Mesodermal cell (in vitro differentiated cells): Measurements from ENCODE around the gene AUTS2.

Experiments
- H3K27ac ChIP-seq: 2 replicates; pipeline ENCODE4 v1.7.0; 2013; ENCODE audit warnings: mild to moderate bottlenecking, low read depth, low read length, moderate library complexity; ENCODE audit not compliant: severe bottlenecking
- H3K36me3 ChIP-seq: 2 replicates; pipeline ENCODE4 v1.7.1; 2013; ENCODE audit warnings: mild to moderate bottlenecking, low read length, moderate library complexity; ENCODE audit not compliant: control insufficient read depth, insufficient read depth
- H3K4me1 ChIP-seq: one replicate; pipeline ENCODE4 v1.7.1; 2013; ENCODE audit warnings: mild to moderate bottlenecking, low read length; ENCODE audit not compliant: insufficient read depth, control insufficient read depth, poor library complexity, severe bottlenecking
- H3K4me3 ChIP-seq: 2 replicates; pipeline ENCODE4 v1.7.0; 2013; ENCODE audit warnings: low read length, control low read depth, mild to moderate bottlenecking; ENCODE audit not compliant: insufficient read depth, poor library complexity, severe bottlenecking; ENCODE audit errors: extremely low read depth
- H3K9me3 ChIP-seq: 2 replicates; pipeline ENCODE4 v1.7.1; 2013; ENCODE audit warnings: mild to moderate bottlenecking, low read length, moderate library complexity; ENCODE audit not compliant: control insufficient read depth
- WGBS, 2 experiments: methylation state at CpG; one replicate each; pipeline ENCODE4 v1.1.5; 2013; ENCODE audit warnings: missing lambda C conversion rate in 2 of 2; ENCODE audit not compliant: insufficient coverage in 2 of 2; 5-methylcytosine and 5-hydroxymethylcytosine counted together

Gene AUTS2

DNA sequence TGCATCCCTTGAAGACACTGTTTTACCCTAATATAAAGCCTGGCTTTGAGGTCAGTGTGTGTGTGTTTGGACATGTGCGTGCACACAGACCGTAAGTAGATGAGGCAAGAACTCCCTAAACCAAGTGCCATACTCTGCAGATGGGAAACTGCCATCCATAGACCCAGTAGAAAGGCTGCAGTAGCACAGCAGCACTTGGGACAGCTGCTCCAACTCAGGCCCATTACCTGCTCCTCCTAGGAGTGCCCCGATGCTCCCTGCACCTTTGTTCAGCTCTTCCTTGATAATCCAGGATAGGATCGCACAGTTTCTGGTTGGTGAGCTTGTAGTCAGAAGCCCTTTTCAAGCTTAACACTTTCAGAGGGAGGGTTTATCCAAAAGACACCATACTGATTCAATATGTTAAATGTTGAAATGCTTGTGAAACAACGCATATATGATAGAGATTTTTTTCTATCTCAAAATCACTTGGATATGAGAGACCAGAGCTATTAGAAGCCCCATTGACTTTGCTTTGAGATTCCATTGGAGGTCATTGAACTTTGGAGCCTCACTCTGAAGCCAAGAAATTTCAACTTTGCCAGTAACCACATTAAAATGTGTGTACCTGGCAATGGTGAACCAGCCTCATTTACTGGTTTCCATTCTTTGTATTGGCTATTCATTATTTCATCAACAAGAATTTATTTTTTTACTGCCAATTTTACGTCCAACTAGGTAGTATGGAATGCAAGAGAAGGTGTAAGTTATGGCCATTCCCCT is 776.7 kb downstream of the AUTS2 start:
- H3K4me3 ChIP-seq, result no peak overlapping the region
- H3K4me1 ChIP-seq, result no peaks in the 10 kb centered on the region
- no peaks in the 10 kb centered on the region for H3K36me3 ChIP-seq
- no peaks in the 10 kb centered on the region for H3K9me3 ChIP-seq
- no peak overlapping the region for H3K27ac ChIP-seq
- 100% methylated on average over 2 of the region's 6 CpGs; no CpG with 5 or more reads in 1 of the 2 experiments for WGBS, 2 experiments

DNA sequence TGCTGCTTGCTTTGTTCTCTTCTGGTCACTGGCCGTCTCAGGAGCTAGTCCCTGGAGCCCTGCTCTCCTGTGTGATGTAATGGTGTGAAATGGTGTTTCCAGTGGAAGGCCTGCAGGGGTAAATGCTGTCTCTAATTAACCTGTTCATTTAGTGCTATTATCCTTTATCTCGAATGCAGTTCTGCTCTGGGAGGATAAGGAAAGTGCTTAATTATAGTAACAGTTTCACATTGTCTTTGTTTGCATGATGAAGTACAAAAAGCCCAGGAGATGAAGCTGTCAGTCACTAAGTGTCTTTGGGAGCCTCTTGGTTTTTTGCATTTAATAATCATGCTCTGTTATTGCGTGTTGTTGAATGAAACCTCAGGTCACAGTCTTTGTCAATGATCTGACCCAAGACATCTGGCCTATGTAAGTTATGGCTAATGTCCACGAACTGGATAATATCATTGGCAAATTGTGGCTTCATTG is 778.3 kb downstream of the AUTS2 start:
- H3K27ac ChIP-seq, result no peak overlapping the region

DNA sequence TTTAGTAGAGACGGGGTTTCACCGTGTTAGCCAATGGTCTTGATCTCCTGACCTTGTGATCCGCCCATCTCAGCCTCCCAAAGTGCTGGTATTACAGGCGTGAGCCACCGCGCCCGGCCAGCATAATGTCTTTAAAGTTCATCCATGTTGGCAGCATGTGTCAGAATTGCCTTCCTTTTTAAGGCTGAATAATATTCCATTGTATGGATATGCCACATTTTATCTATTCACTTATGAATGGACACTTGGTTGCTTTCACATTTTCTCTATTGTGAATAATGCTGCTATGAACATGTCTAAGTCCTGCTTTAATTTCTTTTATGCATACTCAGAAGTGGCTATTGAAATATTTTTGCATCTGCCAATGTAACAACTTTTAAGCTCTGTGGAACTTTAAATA is 779.7 kb downstream of the AUTS2 start:
- H3K4me3 ChIP-seq, result no peak overlapping the region
- H3K9me3 ChIP-seq, result no peaks in the 10 kb centered on the region
- no peaks in the 10 kb centered on the region for H3K36me3 ChIP-seq
- 89 to 97% methylated on average over 7 of the region's 7 CpGs for WGBS, 2 experiments
- no peak overlapping the region for H3K27ac ChIP-seq
- H3K4me1 ChIP-seq, result no peaks in the 10 kb centered on the region

More for the DNA sequence above, 778.3 kb downstream of the AUTS2 start:
- Histone ChIP-seq H3K9me3 (no peaks in the 10 kb centered on the region), H3K4me3 (no peak overlapping the region), H3K4me1 (no peaks in the 10 kb centered on the region), H3K36me3 (no peaks in the 10 kb centered on the region)
- WGBS, 2 experiments, result 90% methylated on average over 1 to 2 of the region's 4 CpGs

DNA sequence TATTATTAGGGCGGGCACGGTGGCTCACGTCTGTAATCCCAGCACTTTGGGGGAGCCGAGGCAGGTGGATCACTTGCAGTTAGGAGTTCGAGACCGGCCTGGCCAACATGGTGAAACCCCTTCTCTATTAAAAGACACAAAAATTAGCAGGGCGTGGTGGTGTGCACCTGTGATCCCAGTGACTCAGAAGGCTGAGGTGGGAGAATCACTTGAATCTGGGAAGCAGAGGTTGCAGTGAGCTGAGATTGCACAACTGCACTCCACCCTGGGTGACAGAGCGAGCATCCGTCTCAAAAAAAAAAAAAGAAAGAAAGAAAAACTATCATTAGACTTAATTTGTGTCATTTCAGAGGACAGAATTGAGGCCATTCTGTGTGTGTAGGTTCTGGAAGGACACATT is 780.9 kb downstream of the AUTS2 start:
- no peaks in the 10 kb centered on the region for H3K36me3 ChIP-seq
- no peaks in the 10 kb centered on the region for H3K9me3 ChIP-seq
- H3K27ac ChIP-seq, result no peak overlapping the region
- H3K4me3 ChIP-seq, result no peak overlapping the region
- WGBS, 2 experiments, result 96 to 97% methylated on average over 4 to 7 of the region's 9 CpGs
- no peaks in the 10 kb centered on the region for H3K4me1 ChIP-seq

DNA sequence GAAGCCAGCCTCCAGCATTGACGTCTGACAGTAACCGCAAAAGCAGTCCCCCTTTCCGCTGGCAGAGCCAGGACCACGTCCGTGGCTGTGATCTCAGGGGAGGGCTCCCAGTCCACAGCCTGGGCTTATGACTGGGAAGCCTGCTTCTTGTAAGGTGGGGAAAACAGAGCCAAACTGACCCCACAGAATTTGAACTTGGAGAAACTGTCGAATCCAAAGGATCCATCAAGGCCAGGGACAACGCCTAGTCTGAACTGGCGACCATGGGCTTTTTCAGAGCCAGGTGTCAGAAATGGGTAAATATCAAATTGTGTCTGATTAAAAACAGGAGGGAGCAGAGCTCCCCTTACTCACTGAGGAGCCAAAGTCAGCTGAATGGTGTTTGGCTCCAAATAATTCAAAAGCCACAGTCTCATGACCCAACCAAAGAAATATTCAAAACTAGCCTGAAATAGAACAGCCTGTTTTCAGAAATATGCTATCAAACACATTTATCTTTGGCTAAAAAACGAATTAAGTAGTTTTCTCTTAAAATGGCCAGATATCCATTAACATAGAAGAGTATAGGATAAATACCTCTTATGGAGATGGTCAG is 782.2 kb downstream of the AUTS2 start:
- H3K27ac ChIP-seq, result no peak overlapping the region
- no peaks in the 10 kb centered on the region for H3K9me3 ChIP-seq
- no peaks in the 10 kb centered on the region for H3K4me1 ChIP-seq
- no peaks in the 10 kb centered on the region for H3K36me3 ChIP-seq
- 88 to 90% methylated on average over 7 to 8 of the region's 9 CpGs for WGBS, 2 experiments
- no peak overlapping the region for H3K4me3 ChIP-seq

DNA sequence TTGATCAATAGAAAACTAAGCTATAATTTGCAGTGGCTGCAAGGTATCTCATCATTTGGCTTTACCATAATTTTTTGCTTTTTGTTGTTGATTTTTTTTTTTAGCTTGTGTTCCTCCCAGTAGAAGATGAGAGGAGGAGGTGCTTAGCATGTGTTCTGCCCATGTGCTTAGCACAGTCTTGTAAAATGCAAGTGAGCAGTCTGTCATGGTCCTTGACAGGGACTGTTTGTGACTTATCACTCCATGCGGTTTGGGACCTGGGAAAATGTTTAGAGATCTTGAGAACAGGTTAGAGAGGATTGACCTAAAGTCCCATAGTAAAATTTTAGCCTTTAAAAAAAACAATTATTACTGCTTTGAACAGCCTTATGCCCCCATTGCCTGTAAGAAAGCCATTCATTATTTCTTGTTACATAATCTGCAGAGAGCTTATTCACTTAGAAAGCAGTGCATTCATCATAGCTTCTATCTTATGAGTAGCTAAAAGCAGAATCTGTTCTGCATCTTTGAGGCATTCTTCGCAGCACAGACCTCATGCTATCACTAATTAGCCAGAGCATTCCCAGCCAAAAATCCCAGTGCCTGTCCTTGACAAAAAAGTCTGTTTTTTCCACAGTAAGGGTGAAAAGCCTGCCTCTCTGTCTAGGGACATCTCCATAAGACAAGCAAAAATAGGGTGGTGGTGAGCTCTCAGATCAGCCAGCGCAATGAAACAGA is 784.9 kb downstream of the AUTS2 start:
- Histone ChIP-seq H3K4me3 (no peak overlapping the region), H3K9me3 (no peaks in the 10 kb centered on the region), H3K36me3 (no peaks in the 10 kb centered on the region), H3K27ac (peak overlapping the region; percentile 18), H3K4me1 (no peaks in the 10 kb centered on the region)
- WGBS, 2 experiments, result 94 to 100% methylated on average over 2 of the region's 3 CpGs

DNA sequence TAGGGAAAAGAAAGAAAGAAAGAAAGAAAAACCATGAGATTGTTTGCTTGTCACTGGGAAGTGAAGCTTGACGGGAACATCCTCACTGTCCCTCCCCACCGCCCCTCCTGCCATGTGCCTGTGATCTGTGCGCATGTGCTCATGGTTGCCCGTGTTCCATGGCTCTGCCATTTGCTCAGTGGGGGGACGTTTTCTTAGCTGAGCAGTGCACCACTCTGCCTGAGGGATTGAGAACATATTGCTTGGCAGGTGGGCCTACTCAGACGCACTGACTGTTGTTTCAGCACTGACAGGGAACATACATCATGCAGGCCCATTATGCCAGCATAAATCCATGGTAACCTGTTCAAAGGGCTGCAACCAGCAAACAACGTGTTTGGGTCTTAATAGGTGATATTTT is 785.7 kb downstream of the AUTS2 start:
- no peak overlapping the region for H3K4me3 ChIP-seq
- H3K27ac ChIP-seq, result no peak overlapping the region
- WGBS, 2 experiments, result 87 to 95% methylated on average over 6 to 7 of the region's 7 CpGs
- H3K4me1 ChIP-seq, result no peaks in the 10 kb centered on the region
- H3K9me3 ChIP-seq, result no peaks in the 10 kb centered on the region
- no peaks in the 10 kb centered on the region for H3K36me3 ChIP-seq

DNA sequence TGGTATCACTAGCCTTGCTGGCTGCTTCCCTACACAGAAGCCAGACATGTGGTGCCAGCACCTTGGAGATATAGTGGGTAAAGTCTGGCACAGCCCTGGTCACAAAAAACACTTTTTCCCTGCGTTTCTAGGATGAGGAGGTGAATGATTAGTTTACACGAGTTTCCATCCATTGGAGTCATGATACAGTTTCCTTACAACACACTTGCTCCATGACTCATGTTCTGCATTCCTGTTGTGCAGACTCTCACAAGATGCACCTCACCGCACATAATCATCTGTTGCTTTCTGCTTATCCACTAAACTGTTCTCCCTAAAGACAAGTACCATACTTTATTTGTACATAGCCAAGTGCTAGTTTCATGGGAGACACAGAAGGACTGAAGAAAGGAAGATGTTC is 786.6 kb downstream of the AUTS2 start:
- 100% methylated on average over 2 of the region's 3 CpGs; no CpG with 5 or more reads in 1 of the 2 experiments for WGBS, 2 experiments
- Histone ChIP-seq H3K4me1 (no peaks in the 10 kb centered on the region), H3K4me3 (no peak overlapping the region), H3K27ac (no peak overlapping the region), H3K36me3 (no peaks in the 10 kb centered on the region), H3K9me3 (no peaks in the 10 kb centered on the region)

DNA sequence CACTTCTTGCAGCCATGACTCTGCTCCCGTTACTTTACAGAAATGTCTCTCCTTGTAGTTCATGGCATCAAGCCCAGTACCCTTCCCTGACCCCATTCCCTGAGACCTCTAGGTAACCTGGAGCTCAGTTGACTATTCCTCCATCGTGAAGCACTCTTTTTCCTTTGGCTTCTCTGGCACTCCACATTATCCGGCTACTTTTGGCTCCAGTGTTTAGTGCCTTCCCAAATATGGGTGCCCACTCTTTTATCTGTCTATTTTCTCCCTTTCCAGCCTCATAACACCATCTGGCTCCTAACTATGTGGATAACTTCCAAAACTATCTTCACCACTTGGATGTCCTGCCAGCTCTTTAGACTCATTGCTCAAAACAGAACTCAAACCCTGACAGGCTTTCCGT is 788.9 kb downstream of the AUTS2 start:
- H3K36me3 ChIP-seq, result no peaks in the 10 kb centered on the region
- H3K27ac ChIP-seq, result no peak overlapping the region
- H3K4me1 ChIP-seq, result no peaks in the 10 kb centered on the region
- 87 to 92% methylated on average over 3 of the region's 4 CpGs for WGBS, 2 experiments
- H3K9me3 ChIP-seq, result no peaks in the 10 kb centered on the region
- H3K4me3 ChIP-seq, result no peak overlapping the region

DNA sequence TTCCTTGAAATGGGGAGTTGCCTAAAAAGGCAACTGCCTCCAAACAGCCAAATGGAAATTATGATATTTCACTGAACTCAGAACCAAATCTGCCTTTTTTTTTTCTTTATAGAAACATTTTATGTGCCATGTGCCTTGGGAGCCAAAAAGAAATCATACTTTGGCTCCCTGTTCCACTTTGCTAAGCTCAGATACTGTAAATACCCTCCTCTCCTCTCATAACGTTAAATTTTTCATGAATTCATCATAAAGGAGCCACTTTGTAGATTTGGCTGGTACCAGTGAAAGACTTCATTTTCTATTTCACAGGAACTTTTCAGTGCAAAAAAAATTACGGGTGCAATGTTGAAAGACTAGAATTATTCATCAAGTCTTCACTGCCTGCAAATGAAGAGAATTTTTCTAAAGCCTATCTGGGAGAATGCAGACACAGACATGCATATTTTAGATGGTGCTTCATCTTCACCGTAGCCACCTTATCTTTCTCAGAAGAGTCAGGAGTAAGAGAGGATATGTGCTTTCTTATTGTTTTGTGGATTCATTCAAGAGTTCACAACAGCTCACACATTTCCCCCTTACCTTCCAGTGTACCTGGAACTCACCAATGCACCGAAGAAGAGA is 791.4 kb downstream of the AUTS2 start:
- WGBS, 2 experiments, result 93 to 100% methylated on average over 2 to 3 of the region's 4 CpGs
- Histone ChIP-seq H3K9me3 (no peaks in the 10 kb centered on the region), H3K4me3 (no peak overlapping the region), H3K27ac (no peak overlapping the region), H3K4me1 (no peaks in the 10 kb centered on the region), H3K36me3 (no peaks in the 10 kb centered on the region)
